ENCODE measurements around the gene CADM4.

DNA sequence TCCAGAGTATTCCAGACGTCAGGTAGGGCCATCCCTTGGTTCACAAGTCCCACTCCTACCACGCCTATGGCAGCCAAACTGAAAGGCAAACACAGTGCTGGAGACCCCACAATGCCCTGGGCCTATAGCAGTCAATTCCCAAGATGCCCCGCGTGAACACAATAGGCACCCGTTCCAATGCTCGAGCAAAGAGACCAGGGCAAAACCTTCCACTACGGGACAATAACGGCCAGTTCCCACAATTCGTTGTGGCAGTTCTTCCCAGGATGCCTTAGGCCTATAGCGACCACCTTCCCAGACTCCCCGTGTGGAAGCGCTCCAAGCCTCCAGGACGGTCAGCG is 20.8 kb downstream of the CADM4 start:
- TF ChIP-seq, protein P1, sequence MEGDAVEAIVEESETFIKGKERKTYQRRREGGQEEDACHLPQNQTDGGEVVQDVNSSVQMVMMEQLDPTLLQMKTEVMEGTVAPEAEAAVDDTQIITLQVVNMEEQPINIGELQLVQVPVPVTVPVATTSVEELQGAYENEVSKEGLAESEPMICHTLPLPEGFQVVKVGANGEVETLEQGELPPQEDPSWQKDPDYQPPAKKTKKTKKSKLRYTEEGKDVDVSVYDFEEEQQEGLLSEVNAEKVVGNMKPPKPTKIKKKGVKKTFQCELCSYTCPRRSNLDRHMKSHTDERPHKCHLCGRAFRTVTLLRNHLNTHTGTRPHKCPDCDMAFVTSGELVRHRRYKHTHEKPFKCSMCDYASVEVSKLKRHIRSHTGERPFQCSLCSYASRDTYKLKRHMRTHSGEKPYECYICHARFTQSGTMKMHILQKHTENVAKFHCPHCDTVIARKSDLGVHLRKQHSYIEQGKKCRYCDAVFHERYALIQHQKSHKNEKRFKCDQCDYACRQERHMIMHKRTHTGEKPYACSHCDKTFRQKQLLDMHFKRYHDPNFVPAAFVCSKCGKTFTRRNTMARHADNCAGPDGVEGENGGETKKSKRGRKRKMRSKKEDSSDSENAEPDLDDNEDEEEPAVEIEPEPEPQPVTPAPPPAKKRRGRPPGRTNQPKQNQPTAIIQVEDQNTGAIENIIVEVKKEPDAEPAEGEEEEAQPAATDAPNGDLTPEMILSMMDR (IDR thresholded peaks at IDR 0.05) = no peak
- TF ChIP-seq POLR2AphosphoS5 (IDR thresholded peaks at IDR 0.05) (no peak), POLR2A (IDR thresholded peaks at IDR 0.05) (no peak)
